ENCODE data around the gene NANS. TPM values are rescaled to one million over a fixed set of nuclear protein-coding genes. Genes with fewer than 3 reads are reported as not detected.

NANS gene
- total RNA-seq, 1 experiment from 2014 or later = 40.4 TPM

- DNase-seq = no peak
- Histone ChIP-seq H2BK12ac (ENCODE audit: insufficient read length, low read depth, low read length) (no peak overlapping the region), H3K4ac (ENCODE audit: low read depth, low read length) (no peak overlapping the region), H4K20me1 (ENCODE audit: control insufficient read depth, insufficient read depth, insufficient read length) (no peaks in the 10 kb centered on the region), H3K79me1 (ENCODE audit: insufficient read depth, low read depth, low read length, poor library complexity, severe bottlenecking) (no peaks in the 10 kb centered on the region), H3K4me1 (ENCODE audit: insufficient read depth, low read length) (no peaks in the 10 kb centered on the region), H3K14ac (ENCODE audit: insufficient read depth, low read length) (no peak overlapping the region), H3K4me2 (ENCODE audit: insufficient read depth, insufficient read length, low read length) (no peak overlapping the region), H2BK20ac (ENCODE audit: low read depth, low read length, poor library complexity, severe bottlenecking) (no peak overlapping the region), H3K23me2 (ENCODE audit: insufficient read length, low read depth, low read length, poor library complexity, severe bottlenecking) (no peaks in the 10 kb centered on the region), H2BK5ac (ENCODE audit: insufficient read length, low read length) (no peak overlapping the region), H2AK5ac (ENCODE audit: insufficient read length, low read length) (no peak overlapping the region), H3T11ph (ENCODE audit: low read length) (no peak overlapping the region), H2BK120ac (ENCODE audit: low read depth, low read length, poor library complexity, severe bottlenecking) (no peak overlapping the region), H3K27ac (ENCODE audit: insufficient read length, low read depth, low read length) (no peak overlapping the region), H3K23ac (ENCODE audit: insufficient read length, low read depth, low read length) (no peak overlapping the region), H3K56ac (ENCODE audit: insufficient read length, low read depth, low read length) (no peak overlapping the region), H2AFZ (ENCODE audit: low read length) (no peak overlapping the region), H4K8ac (replicated peaks; ENCODE audit: insufficient read length, low read depth, low read length) (no peak overlapping the region), H3K9ac (ENCODE audit: extremely low read depth, insufficient read length, low read length) (no peak overlapping the region), H3K18ac (ENCODE audit: insufficient read length, low read depth, low read length) (no peak overlapping the region), H3K79me2 (ENCODE audit: insufficient read depth, low read length) (no peaks in the 10 kb centered on the region), H4K5ac (ENCODE audit: insufficient read length, low read depth, low read length) (no peak overlapping the region), H4K91ac (ENCODE audit: insufficient read length, low read depth, low read length) (no peak overlapping the region), H3K9me3 (ENCODE audit: control insufficient read depth, low read depth, low read length) (no peaks in the 10 kb centered on the region), H2BK15ac (ENCODE audit: low read depth, low read length) (no peak overlapping the region), H3K27me3 (ENCODE audit: insufficient read depth, low read length) (no peaks in the 10 kb centered on the region)
- Mint-ChIP-seq H3K4me3 (no peak overlapping the region), H3K27me3 (ENCODE audit: low read depth) (peaks cover 7% of the 10 kb centered on the region), H3K9me3 (no peaks in the 10 kb centered on the region), H3K36me3 (ENCODE audit: insufficient read depth in 1 of 3, low read depth in 3 of 3) (peaks cover 12 to 18% (median 16%) of the 10 kb centered on the region in 3 experiments; a peak in 6 of 7 replicates), H3K27ac (peak overlapping the region in 1 of 3 experiments; percentile 44; a peak in 1 of 7 replicates), H3K4me1 (peaks cover 4% of the 10 kb centered on the region in 2 experiments; a peak in 1 of 4 replicates)
- WGBS (ENCODE audit: extremely low coverage, insufficient read length, low lambda C conversion rate) = no CpG with 5 or more reads among the region's 15 CpGs
- no peak for TF ChIP-seq CTCF (conservative IDR thresholded peaks at IDR 0.05)
Observed at GRCh38 chr9:98124637-98125426, 68.3 kb downstream of the NANS start.
